HG02678 (cell line): ENCODE data around the gene VSTM2L.

Source experiments
- ATAC-seq: cut with Tn5 transposase; IDR thresholded peaks from one replicate; pipeline ENCODE4 v1.9.1; 2021; ENCODE audit warnings: mild to moderate bottlenecking, moderate library complexity; ENCODE audit not compliant: unreplicated experiment

The VSTM2L gene

GRCh38 chr20:37878835-37879599 is 23.9 kb upstream of the VSTM2L start:
- no peak for ATAC-seq

GRCh38 chr20:37879843-37880242 is 23.1 kb upstream of the VSTM2L start:
- ATAC-seq = no peak

DNA sequence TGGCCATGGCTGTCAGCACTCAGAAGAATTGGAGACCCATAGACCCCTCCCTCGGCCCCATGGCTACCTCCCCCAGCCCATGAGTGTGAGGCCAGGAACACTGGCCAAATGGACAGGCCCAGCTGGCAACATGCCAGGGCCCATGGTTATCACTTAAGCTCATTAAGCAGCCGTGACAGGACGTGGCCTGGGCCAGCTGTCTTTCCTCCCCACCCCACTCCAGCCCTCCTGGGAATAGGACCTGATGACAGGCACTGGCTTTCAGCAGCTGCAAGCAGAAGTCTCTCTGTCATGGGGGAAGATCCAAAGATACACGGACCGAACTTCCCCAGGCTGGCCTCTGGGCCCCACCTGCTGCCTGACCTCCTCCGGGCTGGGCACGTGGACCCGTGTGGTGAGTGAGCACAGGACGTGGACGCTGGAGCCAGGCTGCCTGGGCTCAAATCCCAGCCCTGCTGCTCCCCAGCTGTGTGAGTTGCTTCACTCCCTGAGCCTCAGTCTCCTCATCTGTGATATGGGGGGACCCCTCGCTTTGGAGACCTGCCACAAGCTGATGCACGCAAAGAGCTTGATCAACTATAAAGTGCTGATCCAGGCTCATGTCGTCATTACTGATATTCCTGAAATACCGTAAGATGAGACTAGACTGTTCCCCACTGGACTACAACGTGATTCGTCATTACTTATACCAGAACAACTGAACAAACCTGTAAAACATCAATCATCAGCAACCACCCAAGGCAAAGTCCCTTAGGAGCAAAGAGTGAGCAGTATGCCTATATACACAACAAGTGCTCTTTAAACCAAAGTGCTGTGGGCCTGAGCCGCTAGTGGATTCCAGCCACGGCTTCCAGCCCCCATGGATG is 22.0 kb upstream of the VSTM2L start:
- ATAC-seq = no peak

DNA sequence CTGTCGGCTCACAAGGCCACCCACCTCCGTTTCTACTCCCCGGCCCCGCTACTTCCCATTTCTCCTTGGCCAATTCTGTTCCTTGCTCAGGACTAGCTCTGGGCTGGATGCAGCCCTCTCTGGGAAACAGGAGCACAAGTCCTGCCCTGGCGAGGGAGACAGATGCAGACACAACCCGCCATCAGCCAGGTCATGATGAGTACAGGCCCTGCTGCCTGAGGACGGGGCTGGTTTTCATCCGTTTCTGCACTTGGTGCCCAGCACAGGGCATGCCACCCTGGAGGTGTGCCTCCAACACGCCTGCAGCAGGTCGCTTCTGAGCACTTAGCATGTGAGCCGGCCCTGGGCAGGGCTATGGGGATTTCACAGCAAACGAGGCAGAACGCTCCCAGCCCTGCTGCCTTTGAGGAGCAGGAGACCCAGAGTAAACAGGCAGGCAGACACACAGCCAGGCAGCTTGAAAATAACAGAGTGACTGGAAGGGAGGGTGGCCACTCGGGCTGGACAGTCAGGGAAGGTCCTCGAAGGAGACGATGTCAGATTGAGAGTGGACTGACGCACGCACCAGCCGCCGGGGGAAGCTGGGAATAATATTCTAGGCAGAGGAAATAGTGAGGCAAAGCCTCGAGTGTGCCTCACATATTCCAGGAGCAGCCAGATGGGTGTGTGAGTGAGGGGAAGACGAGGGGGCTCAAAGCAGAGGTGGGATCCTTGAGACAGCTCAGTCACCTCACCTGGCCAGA is 21.2 kb upstream of the VSTM2L start:
- no peak for ATAC-seq

DNA sequence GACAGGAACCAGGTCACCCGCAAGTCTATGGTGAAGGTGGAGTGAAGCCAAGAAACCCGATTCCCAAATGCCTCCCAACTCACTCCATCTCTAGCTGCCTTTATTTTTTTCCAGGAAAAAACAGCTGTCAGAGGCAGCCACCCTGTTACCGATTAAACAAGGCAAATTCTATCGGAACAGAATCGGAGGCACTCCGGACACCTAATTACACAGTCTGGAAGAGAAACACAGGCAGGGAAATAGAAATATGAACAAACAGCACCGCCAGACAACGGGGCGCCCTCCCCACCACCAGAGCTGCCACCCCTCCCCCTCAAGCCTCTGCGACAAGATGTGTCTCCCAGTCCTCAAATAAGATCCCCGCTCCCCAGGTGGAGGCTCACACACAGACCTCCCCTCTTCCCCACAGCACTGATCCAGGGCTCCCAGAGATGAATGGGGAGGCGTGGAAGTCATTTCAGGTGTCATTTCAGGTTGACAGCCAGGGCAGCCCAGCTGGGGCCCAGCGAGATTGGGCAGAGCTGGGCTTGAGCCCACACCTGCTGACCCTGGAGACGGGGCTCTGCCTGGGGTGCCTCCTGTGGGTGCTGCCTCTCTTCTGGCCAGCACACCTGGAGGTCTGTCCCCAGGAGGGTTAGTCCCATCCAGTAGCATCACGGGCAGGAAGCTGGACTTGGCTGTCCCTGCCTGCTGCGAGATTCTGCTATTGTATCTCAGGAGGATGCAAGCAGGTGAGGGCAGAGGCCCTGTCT is 19.8 kb upstream of the VSTM2L start:
- no peak for ATAC-seq

DNA sequence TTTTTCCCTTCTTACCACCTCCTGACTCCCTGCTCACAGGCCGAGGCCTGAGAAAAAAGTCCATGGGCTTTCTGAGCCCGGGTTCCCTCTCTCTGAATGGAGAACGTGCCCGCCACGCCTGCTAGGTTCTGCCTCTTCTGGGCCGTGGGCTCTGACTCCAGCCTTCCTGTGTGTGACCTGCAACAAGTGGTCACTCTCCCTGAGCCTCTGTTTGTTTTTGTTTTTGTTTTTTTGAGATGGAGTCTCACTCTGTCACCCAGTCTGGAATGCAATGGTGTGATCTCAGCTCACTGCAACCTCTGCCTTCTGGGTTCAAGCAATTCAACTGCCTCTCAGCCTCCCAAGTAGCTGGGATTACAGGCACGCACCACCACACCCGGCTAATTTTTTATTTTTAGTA is 17.9 kb upstream of the VSTM2L start:
- ATAC-seq = no peak

- ATAC-seq = no peak
These were observed 17.1 kb upstream of the VSTM2L start for GRCh38 chr20:37885593-37886503.

GRCh38 chr20:37886851-37887297 is 16.1 kb upstream of the VSTM2L start:
- ATAC-seq = no peak

DNA sequence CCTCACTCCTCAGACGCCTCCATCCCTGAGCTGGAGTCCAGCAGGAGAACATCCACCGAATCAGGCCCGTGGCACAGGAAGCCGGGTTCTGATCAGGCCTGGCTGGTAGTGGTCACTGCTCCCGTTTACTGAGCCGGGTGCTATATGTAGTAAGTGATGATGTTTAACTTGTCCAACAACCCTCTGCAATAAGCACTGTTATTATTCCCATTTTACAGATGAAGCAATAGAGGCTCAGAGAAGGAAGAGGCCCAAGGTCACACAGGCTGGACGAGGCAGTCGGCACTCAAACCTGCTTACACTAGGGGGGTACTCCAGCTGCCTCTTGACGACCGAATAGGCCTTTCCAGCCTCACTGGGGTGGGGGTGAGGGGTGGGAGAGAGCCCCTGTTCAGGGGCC is 14.3 kb upstream of the VSTM2L start:
- ATAC-seq = no peak

DNA sequence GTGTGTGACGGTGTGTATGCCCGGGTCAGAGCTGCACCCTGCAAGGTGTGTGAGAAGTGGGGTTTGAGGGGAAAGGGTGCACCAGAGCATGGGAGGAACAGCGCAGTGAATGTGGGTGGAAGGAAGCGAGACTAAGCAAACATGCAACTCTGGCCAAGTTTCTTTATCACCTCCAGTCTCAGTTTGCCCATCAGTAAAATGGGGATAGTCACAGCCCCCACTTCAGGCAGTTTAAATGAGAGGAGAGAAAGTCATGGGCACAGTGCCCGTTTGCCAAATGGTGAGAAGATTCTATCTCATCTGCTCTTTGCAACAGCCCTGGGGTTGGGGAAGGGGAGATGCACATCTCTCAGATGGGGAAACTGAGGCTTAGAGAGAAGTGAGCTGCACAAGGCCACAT is 12.8 kb upstream of the VSTM2L start:
- no peak for ATAC-seq

- no peak for ATAC-seq
These were observed 12.3 kb upstream of the VSTM2L start for GRCh38 chr20:37890643-37891042.

GRCh38 chr20:37892001-37892400 is 10.9 kb upstream of the VSTM2L start:
- ATAC-seq = no peak

DNA sequence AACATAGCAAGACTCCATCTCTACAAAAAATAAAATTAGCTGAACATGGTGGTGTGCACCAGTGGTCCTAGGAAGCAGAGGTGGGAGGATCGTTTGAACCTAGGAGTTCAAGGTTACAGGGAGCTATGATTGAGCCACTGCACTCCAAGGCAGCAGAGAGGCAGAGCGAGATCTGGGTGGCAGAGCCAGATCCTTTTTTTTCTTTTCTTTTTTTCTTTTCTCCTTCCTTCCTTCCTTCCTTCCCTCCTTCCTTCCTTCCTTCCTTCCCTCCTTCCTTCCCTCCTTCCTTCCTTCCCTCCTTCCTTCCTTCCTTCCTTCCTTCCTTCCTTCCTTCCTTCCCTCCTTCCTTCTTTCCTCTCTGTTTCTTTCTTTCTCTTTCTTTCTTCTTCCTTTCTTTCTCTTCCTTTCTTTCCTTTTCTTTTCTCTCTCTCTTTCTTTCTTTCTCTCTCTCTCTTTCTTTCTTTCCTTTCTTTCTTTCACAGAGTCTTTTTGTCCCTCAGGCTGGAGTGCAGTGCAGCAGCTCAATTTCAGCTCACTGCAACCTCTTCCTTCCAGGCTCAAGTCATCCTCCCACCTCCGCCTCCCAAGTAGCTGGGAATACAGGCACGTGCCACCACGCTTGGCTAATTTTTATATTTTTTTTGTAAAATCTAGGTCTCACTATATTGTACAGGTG is 9.2 kb upstream of the VSTM2L start:
- no peak for ATAC-seq

DNA sequence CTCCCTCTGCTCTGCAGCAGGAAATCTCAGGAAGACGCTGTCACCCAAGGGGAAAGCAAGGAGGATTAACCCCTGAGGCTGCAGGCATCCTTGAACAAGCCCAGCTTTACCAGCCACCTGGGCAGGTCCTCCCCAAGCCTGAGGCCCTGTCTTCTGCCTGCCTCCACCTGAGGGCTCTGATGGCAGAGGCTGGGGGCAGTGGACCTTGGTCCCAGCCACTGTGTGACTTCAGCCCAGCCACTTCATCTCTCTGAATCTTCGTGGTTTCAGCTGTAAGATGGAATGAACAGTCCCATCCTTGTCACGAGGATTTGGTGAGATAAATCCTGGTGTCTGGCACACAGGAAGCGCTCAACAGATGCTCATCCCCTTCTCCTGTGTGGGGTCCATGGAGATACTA is 8.5 kb upstream of the VSTM2L start:
- no peak for ATAC-seq

DNA sequence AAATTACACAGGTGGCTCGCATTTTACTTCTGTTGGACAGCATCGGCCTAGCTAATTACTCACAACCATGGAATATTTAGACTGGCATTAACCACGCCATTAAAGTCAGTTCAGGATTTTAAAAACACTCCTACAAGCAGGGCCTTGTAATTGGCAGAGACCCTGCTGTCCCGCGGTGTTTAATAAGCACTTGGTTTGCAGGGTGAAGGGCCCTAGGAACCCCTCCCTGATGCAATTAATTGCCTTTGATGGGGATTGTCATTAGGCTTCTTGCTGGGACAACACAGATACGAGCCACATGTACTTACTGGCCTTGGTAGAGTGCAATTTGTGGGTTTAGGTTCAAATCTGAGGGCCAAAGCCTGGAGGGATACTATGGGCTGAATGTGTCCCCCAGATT is 7.8 kb upstream of the VSTM2L start:
- ATAC-seq = no peak

- ATAC-seq = no peak
These were observed 5.9 kb upstream of the VSTM2L start for GRCh38 chr20:37896932-37897548.

GRCh38 chr20:37898233-37899104 is 4.5 kb upstream of the VSTM2L start:
- ATAC-seq = no peak
